Raji (cell line): ENCODE results near the gene AGBL1.

Source experiments
- POLR2A ChIP-seq: IDR thresholded peaks from 2 replicates; pipeline ENCODE4 v1.6.1; 2011; ENCODE audit warnings: low read depth, low read length, control low read depth; ENCODE audit not compliant: insufficient read depth

AGBL1 gene

DNA sequence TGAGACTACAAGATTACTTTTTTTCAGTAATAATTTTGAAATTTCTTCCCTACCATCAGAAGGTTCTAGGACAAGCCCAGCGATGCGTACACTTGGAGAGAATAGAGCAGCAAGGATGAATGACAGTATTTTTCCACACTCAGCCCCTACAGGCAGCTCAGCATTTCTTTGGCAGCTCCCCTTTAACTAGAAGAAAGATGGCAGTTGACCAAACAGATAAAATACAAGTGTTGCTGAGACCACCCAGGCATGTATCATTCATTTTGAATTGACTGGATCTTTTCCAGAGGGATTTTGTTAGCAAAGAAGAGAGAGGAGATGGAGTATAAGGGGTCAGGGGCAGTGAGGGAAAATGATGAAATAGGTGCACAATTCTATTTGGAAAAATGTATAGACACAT, 761.3 kb downstream of the AGBL1 start:
- no peak for TF ChIP-seq POLR2A

DNA sequence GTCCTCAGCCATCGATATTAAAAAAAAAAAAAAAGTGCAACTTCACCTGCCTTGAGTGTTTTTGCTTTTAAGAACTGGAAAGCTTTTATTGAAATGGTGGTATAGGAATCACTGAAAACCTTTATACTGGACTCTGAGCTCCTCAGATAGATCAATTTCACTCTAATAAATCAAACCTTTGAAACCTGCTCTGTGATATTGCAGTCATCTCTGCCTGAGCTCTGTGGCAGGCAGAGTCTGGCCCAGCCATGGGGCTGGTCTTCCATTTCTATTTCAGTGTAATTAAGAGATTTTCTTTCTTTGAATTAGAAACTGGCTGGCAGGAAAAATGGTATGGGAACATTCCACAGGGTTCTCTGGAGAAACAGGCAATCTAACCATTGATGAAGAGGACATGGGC, 762.5 kb downstream of the AGBL1 start:
- no peak for TF ChIP-seq POLR2A

DNA sequence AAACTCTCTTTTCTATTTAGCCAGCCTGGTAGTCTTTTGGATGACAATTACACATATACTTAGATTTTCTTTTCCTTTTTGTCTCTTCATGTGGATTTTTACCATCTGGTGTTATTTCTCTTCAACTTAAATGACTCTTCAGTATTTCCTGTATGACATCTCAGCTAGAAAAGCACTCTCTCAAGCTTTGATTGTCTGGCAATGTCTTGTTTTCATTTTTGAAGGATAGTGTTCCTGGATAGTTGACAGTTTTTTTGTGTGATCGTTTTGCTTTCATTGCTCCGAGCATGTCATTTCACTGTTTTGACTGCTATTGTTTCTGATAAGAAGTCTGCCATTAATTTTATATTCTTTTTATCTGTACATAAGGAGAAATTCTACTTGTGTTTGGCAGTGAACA, 766.4 kb downstream of the AGBL1 start:
- TF ChIP-seq POLR2A = no peak

DNA sequence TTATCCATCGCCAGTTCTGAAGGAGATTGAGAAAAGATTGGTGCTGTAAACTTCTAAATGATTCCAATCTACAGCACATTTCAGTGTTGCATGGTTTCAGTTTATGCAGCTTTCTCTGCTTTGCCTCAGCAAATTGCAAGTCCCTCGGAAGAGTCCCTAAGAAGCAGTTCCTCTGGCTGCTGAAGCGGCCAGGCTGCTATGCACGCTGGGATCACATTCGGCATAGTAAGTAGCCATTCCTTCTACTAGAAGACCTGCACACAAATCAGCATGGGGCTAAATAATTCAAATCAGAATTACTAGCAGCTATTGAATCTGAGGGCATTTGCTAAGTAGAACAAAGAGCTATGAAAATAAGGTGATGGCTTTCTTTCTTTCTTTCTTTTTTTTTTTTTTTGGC, 769.5 kb downstream of the AGBL1 start:
- TF ChIP-seq POLR2A = no peak

DNA sequence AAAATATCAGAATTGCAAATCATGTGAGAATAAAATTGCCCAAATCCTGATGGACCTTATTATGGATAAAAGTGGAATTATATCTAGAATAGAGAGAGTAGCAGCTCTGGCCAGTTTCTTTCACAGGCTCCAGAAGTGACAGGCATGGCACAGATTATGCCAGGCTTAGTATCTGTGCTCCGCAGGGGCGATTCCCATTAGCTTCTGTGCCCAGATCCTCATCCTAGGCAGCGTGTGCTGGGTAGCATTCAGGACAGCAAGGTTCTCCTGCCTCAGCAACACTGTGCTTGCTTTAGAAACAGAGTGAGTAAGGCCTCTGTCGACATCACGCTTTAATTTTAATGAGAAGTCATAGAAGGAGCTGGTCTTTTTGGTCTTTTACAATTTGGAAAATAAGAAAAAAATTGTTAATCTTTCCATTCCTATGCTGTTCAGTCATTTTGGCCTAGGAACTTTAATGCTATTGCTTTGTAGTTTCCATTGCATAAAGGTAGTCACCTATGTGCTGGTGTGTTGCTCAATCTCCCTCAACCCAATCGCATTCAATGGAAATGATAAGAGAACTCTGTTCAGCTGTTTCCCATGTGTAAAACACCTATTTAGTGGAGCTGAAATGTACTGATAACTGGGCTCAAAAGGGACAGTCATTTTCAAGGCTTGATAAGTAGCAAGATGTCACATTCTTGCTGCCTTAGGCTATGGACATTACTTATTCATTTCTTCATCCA, 770.1 kb downstream of the AGBL1 start:
- TF ChIP-seq POLR2A = no peak

DNA sequence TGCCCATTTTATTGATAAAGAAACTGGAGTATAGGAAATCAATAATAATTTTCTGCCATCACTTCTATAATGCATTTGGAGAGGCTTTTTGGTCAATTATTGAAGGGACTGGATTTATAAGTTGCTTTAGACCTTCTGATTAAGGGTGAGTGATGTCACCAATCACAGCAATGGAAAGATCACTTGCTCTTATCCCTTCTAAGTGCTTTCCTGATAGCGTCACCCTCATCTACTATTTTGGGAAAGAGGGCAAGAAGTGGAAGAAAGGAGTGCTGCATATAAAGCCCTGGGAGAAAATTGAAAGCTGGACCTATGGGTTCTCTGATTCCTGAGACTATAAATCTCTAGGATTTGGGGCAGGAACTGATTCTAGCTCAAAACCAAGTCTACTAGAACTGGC, 771.3 kb downstream of the AGBL1 start:
- no peak for TF ChIP-seq POLR2A

DNA sequence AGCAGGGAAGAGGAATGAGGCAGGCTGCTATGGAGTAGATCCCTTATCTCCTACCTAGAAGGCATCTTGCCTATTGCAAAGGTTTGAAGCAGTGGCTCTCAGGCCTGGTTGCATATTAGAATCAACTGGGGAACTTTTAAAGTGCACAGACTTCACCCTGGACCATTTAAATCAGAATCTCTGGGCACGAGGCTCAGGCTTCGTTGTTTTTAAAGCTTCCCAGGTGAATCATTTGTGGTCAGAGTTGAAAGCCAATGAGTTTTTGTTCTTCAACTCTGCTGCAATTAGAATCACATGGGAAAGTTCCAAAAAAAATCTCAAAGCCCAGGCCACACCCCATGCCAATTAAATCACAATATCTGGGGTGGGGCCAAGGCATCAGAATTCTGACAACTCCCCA, 773.1 kb downstream of the AGBL1 start:
- no peak for TF ChIP-seq POLR2A

DNA sequence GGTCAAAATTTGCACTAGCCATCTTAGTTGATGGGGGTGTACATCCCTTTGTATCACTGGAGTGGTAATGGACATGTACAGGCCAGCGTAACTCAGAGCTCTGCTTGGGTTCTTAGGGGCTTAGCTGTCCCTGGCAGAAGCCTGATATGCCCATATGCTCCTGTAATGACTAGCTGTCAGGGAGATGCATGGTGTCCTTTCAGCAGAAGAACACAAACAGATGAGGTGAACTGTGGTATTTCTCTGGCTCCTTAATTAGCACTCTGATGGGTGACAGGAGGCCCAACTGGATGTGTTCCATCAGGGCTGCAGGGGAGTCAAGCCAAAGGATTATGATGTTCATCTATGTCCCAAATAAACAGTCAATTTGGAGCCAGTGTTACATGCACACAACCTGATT, 774.5 kb downstream of the AGBL1 start:
- no peak for TF ChIP-seq POLR2A

DNA sequence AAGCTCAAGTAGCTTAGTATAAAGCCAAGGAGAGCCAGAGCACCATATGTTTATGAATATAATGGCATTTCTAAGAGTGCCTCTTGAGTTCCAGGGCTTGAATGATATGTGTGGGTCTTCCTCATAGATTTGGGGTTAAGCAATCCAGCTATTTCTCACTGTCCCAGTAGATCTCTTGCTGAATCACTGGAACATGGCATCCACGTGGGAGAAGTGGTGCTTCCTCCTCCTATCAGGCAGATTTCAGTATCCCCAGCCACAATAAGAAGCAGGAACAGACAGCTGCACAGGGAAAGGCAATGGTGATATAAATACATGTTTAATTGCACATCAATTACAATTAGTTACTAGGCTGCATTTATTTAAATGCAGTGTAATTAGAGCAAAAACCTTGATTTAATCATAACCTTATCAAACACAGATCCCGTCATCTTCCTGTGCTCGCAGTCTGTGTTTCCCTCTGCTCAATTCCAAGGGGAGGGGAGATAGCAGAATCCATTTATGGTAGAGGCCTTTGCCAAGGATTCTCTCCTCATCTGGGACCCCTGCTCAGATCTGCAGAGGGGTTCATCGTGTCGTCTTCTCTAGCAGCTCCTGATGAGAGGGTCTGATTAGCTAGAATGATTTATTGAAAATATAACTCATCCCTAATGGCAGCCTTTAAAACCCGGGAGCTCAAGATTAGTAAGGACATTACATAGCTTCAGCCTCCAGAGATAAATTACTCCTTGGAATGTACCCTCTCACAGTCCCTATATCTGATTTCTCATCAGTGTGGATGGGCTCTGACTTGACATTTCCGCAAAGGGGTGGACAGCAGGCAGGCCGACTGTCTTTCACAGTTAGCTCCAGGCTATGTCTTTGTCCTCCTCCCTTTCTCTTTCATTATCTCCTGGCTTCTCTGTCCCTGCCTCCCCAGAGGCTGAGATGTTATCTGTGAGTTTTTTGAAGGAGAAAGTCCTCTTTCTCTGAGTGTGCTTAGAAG, 775.9 kb downstream of the AGBL1 start:
- no peak for TF ChIP-seq POLR2A

DNA sequence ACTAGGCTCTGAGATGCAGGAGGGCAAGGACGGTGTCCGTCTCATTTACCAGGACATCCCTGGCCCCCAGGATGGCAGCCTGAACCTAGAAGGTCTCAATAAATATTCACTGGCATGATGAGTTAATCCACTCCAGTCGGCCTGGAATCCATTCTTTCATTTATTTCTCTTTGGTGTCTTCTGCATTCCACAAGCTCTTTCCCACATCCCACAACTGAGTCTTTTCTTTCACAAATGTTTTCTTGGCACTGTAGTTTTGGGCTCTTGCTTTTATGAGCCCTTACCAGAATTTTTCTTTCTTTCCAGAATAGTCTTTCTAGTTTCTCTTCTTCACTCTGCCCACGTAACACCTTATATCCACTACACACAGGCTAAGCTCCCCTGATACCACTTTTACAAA, 778.0 kb downstream of the AGBL1 start:
- no peak for TF ChIP-seq POLR2A

DNA sequence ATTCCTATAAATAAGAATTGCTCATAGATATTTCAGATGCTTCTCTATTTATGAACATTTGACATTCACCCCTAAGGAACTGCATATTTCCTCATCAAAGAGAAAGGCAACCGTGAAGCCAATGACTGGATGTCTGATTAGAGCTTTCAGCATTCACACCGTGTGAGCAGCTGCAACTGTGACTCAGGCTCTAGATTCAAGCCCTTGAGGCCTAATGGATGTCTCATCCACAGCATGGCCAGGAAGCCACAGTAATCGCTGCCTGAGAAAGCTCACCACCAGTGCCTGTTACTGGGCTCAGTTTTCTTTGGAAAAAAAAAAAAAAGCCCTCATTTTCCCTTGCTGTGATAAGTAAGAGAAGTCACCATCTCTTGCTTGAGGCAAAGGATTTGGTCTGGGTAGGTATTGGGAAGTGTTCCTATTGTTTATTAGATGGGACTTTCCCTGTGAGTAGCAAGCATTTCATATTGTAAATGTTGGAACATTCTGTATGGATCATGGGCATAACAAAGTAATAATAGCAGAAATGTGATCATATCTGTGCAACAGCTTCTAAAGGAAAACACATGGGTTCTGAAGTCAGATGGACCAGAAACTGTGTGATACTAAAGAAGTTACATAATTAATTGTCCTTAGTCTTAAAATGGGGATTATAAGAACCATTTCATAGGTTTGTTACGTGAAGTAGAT, 783.7 kb downstream of the AGBL1 start:
- no peak for TF ChIP-seq POLR2A

DNA sequence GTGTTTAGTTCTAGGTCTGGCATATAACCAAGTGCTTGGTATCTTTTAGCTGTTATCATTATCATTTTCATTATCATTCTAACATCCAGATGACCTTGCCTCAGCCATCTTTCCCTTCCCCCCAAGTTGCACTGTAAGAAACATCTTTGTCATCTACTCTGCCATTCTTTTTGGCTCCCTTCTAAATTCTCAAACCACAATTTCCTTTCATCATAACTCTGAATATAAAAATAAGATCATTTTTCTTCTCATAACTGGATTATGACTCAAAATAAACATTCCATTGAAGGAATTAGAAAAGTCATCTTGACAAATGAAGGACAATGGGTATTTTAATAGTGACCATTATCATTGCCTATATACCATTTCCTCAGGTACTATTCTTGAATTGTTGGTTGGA, 786.2 kb downstream of the AGBL1 start:
- no peak for TF ChIP-seq POLR2A

DNA sequence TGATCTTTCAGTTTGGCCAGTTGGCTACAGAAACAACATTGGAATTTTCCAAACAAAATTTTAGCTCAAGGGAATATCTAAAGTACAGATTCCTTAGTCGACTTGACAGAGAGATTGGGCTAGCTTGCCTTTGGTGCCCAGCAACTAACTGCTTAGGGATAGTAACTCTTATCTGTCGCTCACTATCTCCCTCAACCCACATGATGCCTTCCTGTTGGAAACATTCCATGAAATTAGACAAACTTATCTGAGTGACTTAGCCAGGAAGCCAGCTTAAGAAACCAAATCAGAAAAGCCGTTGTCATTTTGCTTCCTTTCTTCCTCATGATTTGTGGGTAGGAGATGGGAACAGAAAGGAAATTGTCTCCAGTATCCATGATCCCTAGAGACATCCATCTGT, 791.2 kb downstream of the AGBL1 start:
- TF ChIP-seq POLR2A = no peak

DNA sequence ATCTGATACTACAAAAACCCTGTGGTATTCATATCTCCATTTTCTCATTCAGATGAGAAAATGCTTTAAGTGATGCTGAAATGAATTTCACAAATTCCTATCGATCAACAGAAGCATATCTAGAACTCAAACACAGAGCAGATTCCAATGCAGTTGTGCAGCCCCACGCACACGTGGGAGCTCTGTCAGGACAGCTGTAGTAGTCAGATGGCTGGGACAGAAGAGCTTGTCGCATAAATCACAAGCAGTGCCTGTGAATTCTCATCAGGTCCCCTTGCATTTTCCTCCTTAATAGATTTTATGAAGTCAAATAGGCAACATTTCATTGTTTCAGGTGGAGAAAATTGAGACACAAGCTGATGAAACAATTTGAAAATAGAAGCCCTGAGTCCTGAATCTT, 792.3 kb downstream of the AGBL1 start:
- TF ChIP-seq POLR2A = no peak

DNA sequence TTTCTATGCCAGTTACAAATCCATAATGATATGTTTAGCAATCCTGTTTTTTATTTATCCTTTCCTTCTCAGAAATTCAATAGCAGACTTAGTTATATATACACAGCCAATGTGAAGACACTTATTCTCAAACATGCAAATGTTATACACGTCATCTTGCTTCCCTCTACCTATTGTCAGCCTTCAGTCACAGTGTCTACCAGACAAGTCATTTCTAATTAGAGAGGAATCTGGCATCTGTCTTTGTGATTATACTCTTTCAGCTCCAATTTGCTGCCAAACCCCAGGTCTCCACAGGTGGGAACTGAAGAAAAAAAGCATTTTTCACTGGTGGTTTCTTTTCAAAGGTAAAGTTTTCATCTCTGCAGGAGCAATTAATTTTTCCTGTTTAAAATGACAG, 793.1 kb downstream of the AGBL1 start:
- TF ChIP-seq POLR2A = no peak

DNA sequence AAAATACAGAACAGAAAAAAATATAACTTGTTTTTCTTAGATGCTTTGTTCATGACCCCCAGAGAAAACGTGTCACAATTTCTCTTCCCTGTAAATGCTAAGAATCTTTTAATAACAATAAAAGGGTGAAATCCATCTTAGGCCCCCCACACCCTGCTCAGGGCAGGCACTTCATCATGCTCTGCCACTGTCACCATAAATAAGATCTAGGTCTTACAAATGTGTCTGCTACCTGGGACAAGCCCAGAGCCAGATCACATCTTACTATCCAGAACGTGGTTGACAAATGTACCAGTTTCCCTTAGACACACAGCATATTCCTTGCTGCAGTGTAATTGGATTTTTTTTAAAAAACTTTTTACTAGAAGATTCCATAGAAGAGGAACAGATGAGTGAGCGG, 795.4 kb downstream of the AGBL1 start:
- no peak for TF ChIP-seq POLR2A
